SK-MEL-5 (cell line): ENCODE results near the gene DNAJC10. TPM values are rescaled to one million over a fixed set of nuclear protein-coding genes. Genes with fewer than 3 reads are reported as not detected.
"Not testable (repeated sequence)": the region's sequence is repeated elsewhere in the genome, so short reads cannot be mapped to it uniquely, and the experiment has no call there.

Experiments
- DNase-seq: peaks from one replicate; pipeline ENCODE4 v3.0.0-alpha.2; 2016; ENCODE audit warnings: low read depth, low spot score
- in situ Hi-C: cut with HindIII; loops from 2 replicates; pipeline ENCODE4 v1.10.0; 2016; ENCODE audit warnings: low sequenced_read_pairs, high pct_unique_total_duplicates, low pct_unique_long_range_greater_than_20kb
- total RNA-seq: library from RNA; depleted of rRNA; stranded (reverse); fragments of >200 nt; shearing (Covaris generic); gene quantifications from 2 replicates; pipeline ENCODE4 v1.2.3, GENCODE V29; 2014

DNAJC10 gene
- total RNA-seq, 1 experiment from 2014 or later, result 104 TPM

GRCh38 chr2:182716650-182716979 lies 558 bp downstream of the DNAJC10 start:
- in situ Hi-C loops, result no loop called here
- DNase-seq, result no peak

- in situ Hi-C loops, result no loop called here
- DNase-seq, result no peak
These were observed 1.4 kb downstream of the DNAJC10 start for GRCh38 chr2:182717416-182717815.

GRCh38 chr2:182717816-182718215 lies 1.8 kb downstream of the DNAJC10 start:
- in situ Hi-C loops, result no loop called here
- no peak for DNase-seq

DNA sequence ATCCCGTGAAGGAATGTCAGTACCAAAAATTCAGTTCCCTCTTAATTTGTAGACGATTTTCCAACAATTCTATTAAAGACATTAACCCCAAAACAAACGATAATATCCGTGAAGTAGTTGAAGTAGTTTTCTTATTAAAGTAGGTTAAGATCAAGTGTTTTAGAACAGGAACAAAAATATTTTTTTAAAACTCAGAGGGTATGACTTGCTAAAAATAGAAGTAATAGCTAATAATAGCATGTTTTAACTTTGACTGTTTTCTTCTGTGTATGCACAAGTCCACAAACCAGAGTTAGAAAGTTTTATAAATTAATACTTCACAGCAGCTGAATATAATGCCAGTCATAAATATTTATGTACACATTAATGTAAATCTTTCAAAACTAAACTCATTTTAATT lies 2.4 kb downstream of the DNAJC10 start:
- in situ Hi-C loops, result no loop called here
- DNase-seq, result no peak

DNA sequence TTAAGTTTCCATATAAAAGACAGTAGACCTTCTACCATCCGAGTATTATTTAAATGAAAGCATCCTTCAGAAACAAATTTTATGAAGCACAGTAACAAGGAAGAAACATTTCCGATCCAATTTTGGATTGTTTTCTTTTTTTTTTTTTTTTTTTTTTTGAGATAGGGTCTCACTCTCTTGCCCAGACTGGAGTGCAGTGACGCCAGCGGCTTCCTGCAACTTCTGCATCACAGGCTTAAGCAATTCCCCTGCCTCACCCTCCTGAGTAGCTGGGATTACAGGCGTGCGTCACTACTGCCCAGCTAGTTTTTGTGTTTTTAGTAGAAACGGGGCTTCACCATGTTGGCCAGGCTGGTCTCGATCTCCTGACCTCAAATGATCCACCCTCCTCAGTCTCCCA lies 3.1 kb downstream of the DNAJC10 start:
- in situ Hi-C loops, result not testable (repeated sequence)

DNA sequence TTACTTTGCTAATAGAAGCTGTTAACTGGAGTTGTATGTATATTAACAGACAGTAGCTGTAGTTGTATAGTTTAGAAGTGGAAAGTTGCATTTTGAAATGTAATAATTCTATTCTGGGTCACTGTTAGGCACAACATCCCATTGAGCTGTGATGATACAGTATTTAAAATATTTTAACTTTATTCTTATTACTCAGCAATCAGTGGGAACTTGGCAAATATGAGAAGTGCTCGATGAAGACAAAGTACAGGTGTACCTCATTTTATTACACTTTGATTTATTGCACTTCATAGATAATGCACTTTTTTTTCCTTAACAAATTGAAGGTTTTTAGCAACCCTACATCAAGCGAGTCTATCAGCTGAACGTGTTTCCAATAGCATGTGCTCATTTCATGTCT lies 8.6 kb downstream of the DNAJC10 start:
- in situ Hi-C loops, result no loop called here
- DNase-seq, result no peak

More for the DNA sequence above, 3.1 kb downstream of the DNAJC10 start:
- DNase-seq, result not testable (repeated sequence)

- in situ Hi-C loops, result no loop called here
- DNase-seq, result no peak
These were observed 10.4 kb downstream of the DNAJC10 start for GRCh38 chr2:182726473-182726872.

- in situ Hi-C loops, result no loop called here
- no peak for DNase-seq
These were observed 12.0 kb downstream of the DNAJC10 start for GRCh38 chr2:182728014-182728413.

DNA sequence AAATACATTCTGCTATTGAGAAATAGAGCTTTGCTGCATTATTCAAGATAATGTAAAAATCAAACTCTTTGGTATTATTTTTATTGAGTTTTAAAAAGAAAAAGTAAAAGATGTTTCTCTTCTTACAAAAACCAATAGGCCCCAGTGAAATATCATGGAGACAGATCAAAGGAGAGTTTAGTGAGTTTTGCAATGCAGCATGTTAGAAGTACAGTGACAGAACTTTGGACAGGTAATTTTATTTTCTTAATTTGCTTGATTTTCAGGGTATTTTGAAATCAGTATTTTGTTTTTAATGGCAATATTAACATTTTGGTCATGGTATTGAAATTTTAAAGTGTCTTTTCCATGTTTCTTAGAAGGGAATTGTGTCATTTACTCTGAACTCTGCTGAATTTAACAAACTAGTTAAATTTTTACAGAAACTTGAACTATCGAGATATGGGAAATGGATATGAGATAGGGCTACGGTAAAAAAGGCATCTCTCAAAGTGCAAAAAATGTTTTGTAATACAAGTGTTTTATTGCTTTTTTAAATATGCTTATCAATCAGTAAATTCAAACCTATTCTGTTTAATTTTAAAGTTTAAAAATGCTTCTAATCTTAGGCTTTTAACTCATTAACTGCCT lies 13.8 kb downstream of the DNAJC10 start:
- no peak for DNase-seq
- in situ Hi-C loops, result no loop called here

DNA sequence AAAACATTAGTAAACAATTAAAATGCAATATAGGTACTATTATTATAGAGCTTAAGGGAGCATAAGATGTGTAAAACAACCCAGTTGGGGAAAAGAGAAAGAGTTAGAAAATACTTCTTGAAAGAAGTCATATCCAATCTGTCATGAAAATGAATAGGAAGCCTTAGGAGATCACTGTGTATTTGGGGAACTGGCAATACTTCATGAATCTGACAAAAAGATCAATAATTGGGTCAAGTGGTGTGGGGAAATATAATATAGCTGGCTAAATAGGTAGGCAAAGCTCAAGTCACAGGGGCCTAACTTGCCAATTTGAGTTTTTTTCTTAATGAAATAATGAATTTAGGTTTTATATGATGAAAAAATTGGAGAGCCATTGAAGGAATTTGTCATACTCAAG lies 14.4 kb downstream of the DNAJC10 start:
- no peak for DNase-seq
- in situ Hi-C loops, result no loop called here

DNA sequence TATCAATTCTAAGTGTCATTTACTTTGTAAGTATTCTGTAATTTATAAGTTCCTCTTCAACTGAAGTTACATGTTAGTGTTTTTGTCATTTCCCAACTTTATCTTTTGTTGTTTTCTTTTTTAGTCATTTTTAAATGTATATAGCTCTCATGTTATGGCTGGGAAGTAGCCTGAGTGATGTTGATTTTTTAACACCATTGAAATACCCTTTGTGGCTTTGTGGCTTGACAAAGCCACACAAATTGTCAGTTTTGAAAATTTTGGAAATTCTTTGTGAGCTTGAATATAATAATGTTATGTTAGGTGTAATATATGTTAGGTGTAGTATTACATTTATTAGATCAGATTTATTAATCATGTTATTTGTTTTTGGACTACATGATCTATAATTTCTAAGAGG lies 16.7 kb downstream of the DNAJC10 start:
- no peak for DNase-seq
- in situ Hi-C loops, result no loop called here

- in situ Hi-C loops, result no loop called here
- DNase-seq, result no peak
These were observed 17.5 kb downstream of the DNAJC10 start for GRCh38 chr2:182733572-182733971.

DNA sequence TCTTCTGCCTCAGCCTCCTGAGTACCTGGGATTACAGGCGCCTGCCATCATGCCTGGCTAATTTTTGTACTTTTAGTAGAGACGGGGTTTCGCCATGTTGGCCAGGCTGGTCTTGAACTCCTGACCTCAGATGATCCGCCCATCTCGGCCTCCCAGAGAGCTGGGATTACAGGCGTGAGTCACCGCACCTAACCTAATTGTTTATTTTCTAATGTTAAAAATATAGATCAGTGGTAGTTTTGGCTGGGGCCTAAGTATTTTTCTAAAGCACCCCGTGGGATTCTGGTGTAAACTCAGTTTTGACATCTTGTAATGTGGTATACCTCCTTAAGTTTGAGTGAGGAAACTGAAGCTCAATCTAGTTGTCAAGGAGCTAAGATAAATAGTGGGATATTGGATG lies 20.8 kb downstream of the DNAJC10 start:
- DNase-seq, in situ Hi-C loops: not testable (repeated sequence)

DNA sequence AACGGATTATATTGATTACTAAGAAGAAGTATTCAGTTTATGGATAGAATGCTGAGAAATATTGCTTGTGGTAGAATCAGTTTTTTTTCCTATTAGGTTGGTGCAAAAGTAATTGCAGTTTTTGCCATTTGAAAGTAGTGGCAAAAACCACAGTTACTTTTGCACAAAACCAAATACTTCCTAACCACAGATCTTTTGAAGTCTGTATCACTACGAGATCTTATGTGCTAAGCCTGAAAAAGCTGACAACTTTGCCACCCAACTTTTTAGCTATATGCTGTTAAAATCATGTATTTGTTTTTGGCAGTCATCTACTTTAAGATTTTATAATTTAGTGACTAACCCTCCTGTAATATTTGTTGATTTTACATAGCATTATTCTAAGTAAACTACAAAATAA lies 24.6 kb downstream of the DNAJC10 start:
- in situ Hi-C loops, result no loop called here

DNA sequence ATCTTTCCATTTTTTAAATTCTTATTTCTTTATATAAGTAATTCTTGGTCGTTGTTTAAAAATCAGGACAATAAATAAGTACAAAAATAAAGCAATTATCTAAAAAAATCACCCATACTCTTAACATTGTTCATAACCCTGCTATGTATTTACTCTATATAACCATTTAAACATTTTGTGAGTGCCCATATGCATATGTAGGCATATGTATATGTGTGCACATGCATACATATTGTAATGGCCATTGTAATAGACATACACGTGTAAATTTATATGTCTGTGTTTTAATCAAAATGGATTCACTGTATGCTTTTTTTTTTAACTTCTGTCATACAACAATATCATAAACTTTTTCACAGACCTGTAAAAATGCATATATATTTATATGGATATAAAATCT lies 25.6 kb downstream of the DNAJC10 start:
- no peak for DNase-seq

More for the DNA sequence above, 24.6 kb downstream of the DNAJC10 start:
- no peak for DNase-seq

DNA sequence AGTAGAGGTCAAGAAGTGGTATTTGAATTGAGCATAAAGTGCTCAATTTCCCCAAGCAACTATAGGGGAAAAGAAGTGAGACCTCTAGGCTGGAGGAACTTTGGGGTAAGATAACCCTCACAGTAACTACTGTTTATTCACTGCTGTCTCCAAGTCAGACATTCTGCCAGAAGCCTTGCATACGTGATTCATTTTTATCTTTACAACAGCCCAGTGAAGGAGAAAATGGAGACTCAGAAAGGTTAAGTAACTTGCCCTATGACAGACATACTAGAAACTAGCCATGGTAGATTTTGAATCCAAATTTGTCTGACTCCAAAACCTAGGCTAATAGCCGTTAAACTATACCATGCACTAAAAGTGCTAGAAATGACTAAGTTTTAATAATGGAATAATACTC lies 28.4 kb downstream of the DNAJC10 start:
- DNase-seq, result no peak

More for the DNA sequence above, 25.6 kb downstream of the DNAJC10 start:
- in situ Hi-C loops, result no loop called here

GRCh38 chr2:182745061-182745460 lies 29.0 kb downstream of the DNAJC10 start:
- in situ Hi-C loops, result no loop called here
- DNase-seq, result no peak

More for the DNA sequence above, 28.4 kb downstream of the DNAJC10 start:
- in situ Hi-C loops, result no loop called here

DNA sequence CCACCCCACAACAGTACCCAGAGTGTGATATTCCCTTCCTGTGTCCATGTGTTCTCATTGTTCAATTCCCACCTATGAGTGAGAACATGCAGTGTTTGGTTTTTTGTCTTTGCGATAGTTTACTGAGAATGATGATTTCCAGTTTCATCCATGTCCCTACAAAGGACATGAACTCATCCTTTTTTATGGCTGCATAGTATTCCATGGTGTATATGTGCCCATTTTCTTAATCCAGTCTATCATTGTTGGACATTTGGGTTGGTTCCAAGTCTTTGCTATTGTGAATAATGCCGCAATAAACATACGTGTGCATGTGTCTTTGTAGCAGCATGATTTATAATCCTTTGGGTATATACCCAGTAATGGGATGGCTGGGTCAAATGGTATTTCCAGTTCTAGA lies 29.8 kb downstream of the DNAJC10 start:
- DNase-seq, in situ Hi-C loops: not testable (repeated sequence)

GRCh38 chr2:182754231-182754630 lies 38.2 kb downstream of the DNAJC10 start:
- no peak for DNase-seq
- in situ Hi-C loops, result no loop called here

DNA sequence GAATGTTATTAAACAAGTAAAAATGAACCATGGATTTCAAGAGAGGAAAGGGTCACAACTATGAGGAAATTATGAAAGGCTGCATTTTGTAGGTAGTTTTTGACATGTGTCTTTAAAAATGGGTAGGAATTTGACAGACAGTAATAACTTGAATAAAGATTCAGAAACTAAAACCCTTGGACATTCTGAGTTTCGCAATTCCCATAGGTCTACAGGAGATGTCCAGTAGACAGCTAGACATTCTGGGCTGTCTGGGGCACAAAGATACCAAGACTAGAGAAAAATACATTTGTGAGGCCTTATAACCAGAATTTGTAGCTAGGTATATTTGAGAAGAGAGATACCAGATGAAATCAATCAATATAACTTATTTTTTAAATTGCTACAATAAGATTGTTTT lies 42.3 kb downstream of the DNAJC10 start:
- no peak for DNase-seq
- in situ Hi-C loops, result no loop called here
